Neural cell (in vitro differentiated cells): ENCODE measurements around the gene PSMA4. TPM values are rescaled to one million over a fixed set of nuclear protein-coding genes. Genes with fewer than 3 reads are reported as not detected.

Source experiments
- H2AFZ ChIP-seq: fragments of 200-600, 300-800 bp; sonication (generic), shearing (Covaris generic); 2 replicates; pipeline ENCODE4 v1.6.0; 2014; ENCODE audit warnings: low read depth, mild to moderate bottlenecking, antibody characterized with exemption, low read length, moderate library complexity
- H3F3A ChIP-seq: fragments of 200-600 bp; shearing (Covaris generic); 2 replicates; pipeline ENCODE4 v1.6.1; 2016; ENCODE audit warnings: mild to moderate bottlenecking, moderate library complexity, mixed read lengths, antibody characterized with exemption, low read length; ENCODE audit not compliant: insufficient read depth, poor library complexity, severe bottlenecking
- H3K27ac ChIP-seq: fragments of 200-600, 300-800 bp; sonication (generic), shearing (Covaris generic); 2 replicates; pipeline ENCODE4 v1.5.1; 2014; ENCODE audit warnings: mild to moderate bottlenecking, low read length, moderate library complexity
- H3K27me3 ChIP-seq: fragments of 300-800, 200-600 bp; sonication (generic), shearing (Covaris generic); 2 replicates; pipeline ENCODE4 v1.6.0; 2014; ENCODE audit warnings: mild to moderate bottlenecking, low read depth, low read length, moderate library complexity; ENCODE audit not compliant: insufficient read depth
- H3K36me3 ChIP-seq: fragments of 300-800, 200-600 bp; sonication (generic), shearing (Covaris generic); 2 replicates; pipeline ENCODE4 v1.5.1; 2014; ENCODE audit warnings: mild to moderate bottlenecking, antibody characterized with exemption, low read length, moderate library complexity; ENCODE audit not compliant: insufficient read depth
- H3K4me2 ChIP-seq: fragments of 300-800, 200-600 bp; sonication (generic), shearing (Covaris generic); 2 replicates; pipeline ENCODE4 v1.6.0; 2014; ENCODE audit warnings: mild to moderate bottlenecking, low read length
- H3K4me3 ChIP-seq: fragments of 300-800, 200-600 bp; sonication (generic), shearing (Covaris generic); 2 replicates; pipeline ENCODE4 v1.5.1; 2014; ENCODE audit warnings: mild to moderate bottlenecking, low read length, moderate library complexity
- H3K79me2 ChIP-seq: fragments of 200-600 bp; shearing (Covaris generic); replicated peaks from 2 replicates; pipeline ENCODE4 v1.6.0; 2014; ENCODE audit warnings: mild to moderate bottlenecking, low read length, moderate library complexity; ENCODE audit not compliant: insufficient read depth
- H3K9ac ChIP-seq: fragments of 300-800, 200-600 bp; sonication (generic), shearing (Covaris generic); 2 replicates; pipeline ENCODE4 v1.6.1; 2016; ENCODE audit warnings: mild to moderate bottlenecking, low read length, mixed read lengths
- H3K9me2 ChIP-seq: fragments of 200-600 bp; shearing (Covaris generic); 2 replicates; pipeline ENCODE4 v1.6.1; 2016; ENCODE audit warnings: mild to moderate bottlenecking, low read length, mixed read lengths; ENCODE audit not compliant: insufficient read depth
- H3K9me3 ChIP-seq: fragments of 200-600, 300-800 bp; sonication (generic), shearing (Covaris generic); 2 replicates; pipeline ENCODE4 v1.6.1; 2016; ENCODE audit warnings: mild to moderate bottlenecking, mixed run types, low read length, moderate library complexity, mixed read lengths
- H4K20me1 ChIP-seq: fragments of 200-600 bp; shearing (Covaris generic); 2 replicates; pipeline ENCODE4 v1.6.1; 2016; ENCODE audit warnings: mild to moderate bottlenecking, mixed run types; ENCODE audit not compliant: insufficient read depth
- CTCF ChIP-seq: fragments of 450-650 bp; IDR thresholded peaks from 2 replicates; pipeline ENCODE4 v1.5.1; 2014; ENCODE audit warnings: antibody characterized with exemption, mild to moderate bottlenecking, moderate library complexity; ENCODE audit not compliant: poor library complexity, severe bottlenecking
- EP300 ChIP-seq: fragments of 450-650 bp; conservative IDR thresholded peaks from 2 replicates; pipeline ENCODE4 v1.6.1; 2014; ENCODE audit warnings: antibody characterized with exemption, mild to moderate bottlenecking, moderate library complexity; ENCODE audit not compliant: poor library complexity, severe bottlenecking
- EZH2 ChIP-seq: fragments of 200-600, 300-800 bp; shearing (Covaris generic), sonication (generic); IDR thresholded peaks from 2 replicates; pipeline ENCODE4 v1.6.1; 2014; ENCODE audit warnings: antibody characterized with exemption, low read length, borderline replicate concordance, mild to moderate bottlenecking; ENCODE audit not compliant: insufficient read depth, poor library complexity, severe bottlenecking
- MXI1 ChIP-seq: fragments of 450-650 bp; conservative IDR thresholded peaks from 2 replicates; pipeline ENCODE4 v1.6.1; 2014; ENCODE audit warnings: antibody characterized with exemption, mild to moderate bottlenecking; ENCODE audit not compliant: poor library complexity, severe bottlenecking
- POLR2AphosphoS5 ChIP-seq: IDR thresholded peaks from 2 replicates; pipeline ENCODE4 v1.6.1; 2012
- RAD21 ChIP-seq: fragments of 450-650 bp; conservative IDR thresholded peaks from 2 replicates; pipeline ENCODE4 v1.6.1; 2014; ENCODE audit warnings: antibody characterized with exemption, mild to moderate bottlenecking, moderate library complexity
- REST ChIP-seq: IDR thresholded peaks from 2 replicates; pipeline ENCODE4 v1.6.1; 2012; ENCODE audit warnings: borderline replicate concordance
- SMC3 ChIP-seq: fragments of 450-650 bp; conservative IDR thresholded peaks from 2 replicates; pipeline ENCODE4 v1.6.1; 2014; ENCODE audit warnings: antibody characterized with exemption, mild to moderate bottlenecking, moderate library complexity; ENCODE audit not compliant: poor library complexity
- TAF1 ChIP-seq: IDR thresholded peaks from 2 replicates; pipeline ENCODE4 v1.6.1; 2012; ENCODE audit warnings: low read depth
- polyA plus RNA-seq: library from polyadenylated mRNA; depleted of rRNA; stranded (reverse); fragments of >200 nt; gene quantifications from 2 replicates; pipeline ENCODE4 v1.2.3, GENCODE V29; 2014

PSMA4 gene
- polyA plus RNA-seq, 1 donor from 2014 or later: 421 TPM

- H3K36me3 ChIP-seq: peaks cover 5% of the 10 kb centered on the region
- TF ChIP-seq POLR2AphosphoS5 (no peak), EP300 (no peak), RAD21 (no peak), MXI1 (no peak), EZH2 (no peak)
- H3K27me3 ChIP-seq: no peaks in the 10 kb centered on the region
- H4K20me1 ChIP-seq: no peaks in the 10 kb centered on the region
- no peaks in the 10 kb centered on the region for H3K9me2 ChIP-seq
- no peak overlapping the region for H3K4me3 ChIP-seq
- no peak overlapping the region for H3K9ac ChIP-seq
- no peak overlapping the region for H3K4me2 ChIP-seq
- H3K79me2 ChIP-seq: no peaks in the 10 kb centered on the region
- H3K9me3 ChIP-seq: no peaks in the 10 kb centered on the region
- no peak overlapping the region for H3K27ac ChIP-seq
- H2AFZ ChIP-seq: no peak overlapping the region
- H3F3A ChIP-seq: no peaks in the 10 kb centered on the region
Observed at GRCh38 chr15:78501857-78502256, 38.4 kb upstream of the PSMA4 start.

- Histone ChIP-seq H3K4me2 (no peak overlapping the region), H4K20me1 (no peaks in the 10 kb centered on the region), H3K9me3 (no peaks in the 10 kb centered on the region), H3K9me2 (no peaks in the 10 kb centered on the region), H2AFZ (no peak overlapping the region), H3K27me3 (peaks cover 4% of the 10 kb centered on the region), H3K4me3 (no peak overlapping the region), H3K9ac (no peak overlapping the region), H3K27ac (no peak overlapping the region), H3K36me3 (peaks cover 5% of the 10 kb centered on the region), H3K79me2 (no peaks in the 10 kb centered on the region), H3F3A (no peaks in the 10 kb centered on the region)
- TF ChIP-seq SMC3 (no peak), REST (no peak), EP300 (no peak), MXI1 (no peak)
Observed at GRCh38 chr15:78502641-78503040, 37.6 kb upstream of the PSMA4 start.

- Histone ChIP-seq H3K9me2 (no peaks in the 10 kb centered on the region), H3K27me3 (peaks cover 26% of the 10 kb centered on the region), H3F3A (no peaks in the 10 kb centered on the region), H3K9ac (no peak within 1 kb of the TSS), H3K79me2 (no peaks in the 10 kb centered on the region), H2AFZ (peak within 1 kb of the TSS; percentile 1), H3K27ac (no peak within 1 kb of the TSS), H3K9me3 (no peaks in the 10 kb centered on the region), H3K4me2 (peak within 1 kb of the TSS; percentile 39), H3K4me3 (peak within 1 kb of the TSS; percentile 72), H3K36me3 (no peaks in the 10 kb centered on the region), H4K20me1 (no peaks in the 10 kb centered on the region)
- peak; percentile 53 for TF ChIP-seq TAF1
- no peak for TF ChIP-seq EZH2
- TF ChIP-seq POLR2AphosphoS5: no peak
- peak; percentile 24 for TF ChIP-seq RAD21
- no peak for TF ChIP-seq SMC3
- peak; percentile 53 for TF ChIP-seq CTCF
- TF ChIP-seq EP300: no peak
- TF ChIP-seq MXI1: peak; percentile 83
- TF ChIP-seq REST: no peak
Observed at GRCh38 chr15:78506971-78507830, 33.0 kb upstream of the PSMA4 start, which contains the start of gene HYKK. TSS of gene HYKK (plus strand) at chr15:78507577. CDS start at chr15:78513089, 5,512 bp downstream.
